ENCODE data around the gene TBC1D2. TPM values are rescaled to one million over a fixed set of nuclear protein-coding genes. Genes with fewer than 3 reads are reported as not detected.

The TBC1D2 gene
- total and polyA plus RNA-seq, 2 of the 13 experiments (the other 11 are each of a cell fraction or from before 2014, with no cell fraction given): 2.0 to 2.8 TPM

DNA sequence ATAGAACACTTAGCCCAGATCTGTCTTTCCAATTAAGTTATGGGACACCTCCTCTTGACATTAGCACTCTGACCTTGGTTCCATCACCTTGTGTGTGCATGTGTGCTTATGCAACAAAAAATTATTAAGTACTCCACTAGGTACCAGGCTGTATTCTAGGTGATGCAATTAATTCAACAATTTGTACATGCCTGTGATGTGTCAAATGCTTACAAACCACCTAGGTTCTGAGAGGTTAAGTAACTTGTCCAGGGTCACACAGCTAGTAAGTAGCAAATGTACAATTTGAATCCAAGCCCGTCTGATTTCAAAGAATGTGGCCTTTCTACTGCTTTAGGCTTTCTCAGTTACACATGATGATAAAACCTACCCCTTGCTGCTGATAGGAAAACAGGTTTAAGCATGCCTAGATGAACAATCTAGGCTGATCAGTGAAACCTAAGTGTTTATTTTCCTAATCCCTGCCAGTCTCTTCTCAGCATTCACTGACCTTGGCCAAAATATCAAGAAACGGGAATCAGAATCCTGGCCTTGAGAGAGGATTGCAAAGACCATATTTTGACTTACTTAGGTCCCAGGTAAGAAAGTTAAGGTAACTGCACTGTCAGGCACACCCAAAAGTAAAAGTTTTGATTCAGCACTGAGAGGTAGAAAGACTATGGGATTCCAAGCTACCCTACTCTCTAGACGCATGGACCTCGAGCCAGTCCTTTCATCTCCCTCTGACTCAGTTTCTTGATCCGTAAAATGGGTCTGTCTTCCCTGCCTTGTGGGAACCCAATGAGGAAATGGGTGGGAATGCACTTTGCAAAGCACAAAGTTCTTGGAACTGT is 1.0 kb downstream of the TBC1D2 start (continued):
- TF ChIP-seq ZBTB4 (CRISPR knock-in tag; IDR thresholded peaks at IDR 0.05; ENCODE audit: borderline replicate concordance) (no peak), DDIT3 (CRISPR knock-in tag; IDR thresholded peaks at IDR 0.05) (no peak), ZNF407 (CRISPR knock-in tag; IDR thresholded peaks at IDR 0.05; ENCODE audit: not compliant biosample characterization) (no peak)

Data from HepG2 (cell line).